Kidney (tissue), 14 donors: ENCODE measurements around the gene GATC. TPM values are rescaled to one million over a fixed set of nuclear protein-coding genes. Genes with fewer than 3 reads are reported as not detected.

Source experiments
- DNase-seq, 5 donors: peaks; one replicate each; pipeline ENCODE4 v3.0.0-alpha.2; 2013 to 2020
- FAIRE-seq: peaks from 2 replicates; lab custom pipeline; 2012; peaks lifted over from hg19 to GRCh38; lab: Jason Lieb, UNC
- H3K27ac ChIP-seq, 2 donors: one replicate each; pipeline ENCODE4 v1.7.0; 2013; ENCODE audit warnings: low read depth in 2 of 2, low read length in 2 of 2, inconsistent platforms in 1 of 2
- H3K27me3 ChIP-seq: one replicate; pipeline ENCODE4 v1.7.1; 2013; ENCODE audit warnings: low read length, inconsistent platforms; ENCODE audit not compliant: control insufficient read depth, insufficient read depth
- H3K36me3 ChIP-seq, 3 donors: one replicate each; pipeline versions ENCODE4 v1.7.0 to v1.7.1; 2013; ENCODE audit warnings: low read length in 3 of 3, control low read depth in 1 of 3, inconsistent platforms in 1 of 3; ENCODE audit not compliant: insufficient read depth in 3 of 3, control insufficient read depth in 2 of 3
- H3K4me1 ChIP-seq, 3 donors: one replicate each; pipeline versions ENCODE4 v1.7.0 to v1.7.1; 2013; ENCODE audit warnings: low read length in 3 of 3, inconsistent platforms in 1 of 3, low read depth in 1 of 3; ENCODE audit not compliant: control insufficient read depth in 2 of 3, insufficient read depth in 2 of 3
- H3K4me3 ChIP-seq, 3 donors: one replicate each; pipeline versions ENCODE4 v1.7.0 to v1.8.1; 2013; ENCODE audit warnings: low read length in 3 of 3, control low read depth in 1 of 3, inconsistent platforms in 1 of 3
- H3K9ac ChIP-seq, 3 donors: one replicate each; pipeline versions ENCODE4 v1.7.0 to v1.7.1; 2013; ENCODE audit warnings: low read length in 3 of 3, control low read depth in 1 of 3, inconsistent platforms in 1 of 3
- H3K9me3 ChIP-seq, 3 donors: one replicate each; pipeline versions ENCODE4 v1.7.0 to v1.7.1; 2013; ENCODE audit warnings: low read length in 3 of 3, control low read depth in 1 of 3, inconsistent platforms in 1 of 3; ENCODE audit not compliant: control insufficient read depth in 2 of 3, insufficient read depth in 1 of 3
- CTCF ChIP-seq: IDR thresholded peaks from 3 replicates; pipeline ENCODE4 v1.5.1; 2012; ENCODE audit warnings: mild to moderate bottlenecking, moderate library complexity, borderline replicate concordance; ENCODE audit not compliant: insufficient read depth; ENCODE audit errors: extremely low read depth
- intact Hi-C: fragments of 100-400 bp; cut with DNase I; formaldehyde crosslinking; loops from one replicate; pipeline ENCODE4 v1.11.1; 2022
- polyA plus RNA-seq: library from polyadenylated mRNA; stranded (reverse); fragments of 350-450 nt; fragmentation: Illumina TruSeq; extraction: RNeasy Lipid Tissue Mini Kit (QIAGEN cat#74804); gene quantifications from one replicate; pipeline ENCODE4 v1.2.3, GENCODE V29; 2014; ENCODE audit warnings: low read depth, low replicate concordance; ENCODE audit not compliant: insufficient read depth
- total RNA-seq: library from RNA; stranded (reverse); fragmentation: NEBNext Ultra II Directional; extraction: Animal tissue kit (Norgen Biotek cat#: 25700); gene quantifications from one replicate; pipeline ENCODE4 v1.2.1, GENCODE V29; 2021
- donor health status: control.
- donor health status: control.
- donor health status: control.
- donor health status: control.
- donor health status: control.
- donor health status: DM: yes; HTN: yes; CAD: no.
- donor health status: Normal renal cell carcinoma (clear cell type).

The GATC gene
- total and polyA plus RNA-seq, 2 donors from 2014 or later: 13.7 to 39.4 TPM

- DNase-seq: peak; percentile 65 to 90 (median 76)
- Histone ChIP-seq H3K4me1 (peaks cover 3 to 8% (median 3%) of the 10 kb centered on the region in 3 donors), H3K4me3 (peak overlapping the region; percentile 78 to 89 (median 87)), H3K9me3 (no peaks in the 10 kb centered on the region), H3K27ac (peak overlapping the region; percentile 91 to 92), H3K27me3 (no peaks in the 10 kb centered on the region), H3K9ac (peak overlapping the region; percentile 65 to 88 (median 66)), H3K36me3 (peaks cover 0 to 20% (median 3%) of the 10 kb centered on the region in 3 donors)
- intact Hi-C loops: no loop called here
- no peak for TF ChIP-seq CTCF
- no peak for FAIRE-seq
These were observed 50.4 kb downstream of the GATC start for GRCh38 chr12:120496413-120497340.

GRCh38 chr12:120497524-120498150, 51.4 kb downstream of the GATC start:
- Histone ChIP-seq H3K9me3 (no peaks in the 10 kb centered on the region), H3K36me3 (peaks cover 0 to 20% (median 3%) of the 10 kb centered on the region in 3 donors), H3K27me3 (no peaks in the 10 kb centered on the region), H3K4me1 (peaks cover 3 to 8% (median 3%) of the 10 kb centered on the region in 3 donors), H3K9ac (peak overlapping the region; percentile 6 to 66 (median 47)), H3K27ac (no peak overlapping the region), H3K4me3 (peak overlapping the region; percentile 72 to 87 (median 78))
- TF ChIP-seq CTCF: no peak
- intact Hi-C loops: no loop called here
- FAIRE-seq (no peak), DNase-seq (no peak)

- intact Hi-C loops: no loop called here
- no peaks in the 10 kb centered on the region for H3K9me3 ChIP-seq
- peaks cover 3 to 8% (median 3%) of the 10 kb centered on the region in 3 donors for H3K4me1 ChIP-seq
- no peaks in the 10 kb centered on the region for H3K27me3 ChIP-seq
- DNase-seq (no peak), FAIRE-seq (no peak)
- no peak for TF ChIP-seq CTCF
- peaks cover 0 to 28% (median 8%) of the 10 kb centered on the region in 3 donors for H3K36me3 ChIP-seq
- H3K27ac ChIP-seq: no peak overlapping the region
- no peak overlapping the region for H3K4me3 ChIP-seq
- H3K9ac ChIP-seq: no peak overlapping the region
These were observed 52.7 kb downstream of the GATC start for GRCh38 chr12:120498870-120499515.
